NCI-H774 (cell line): Measurements from ENCODE around the gene PHC2.
"Not testable (repeated sequence)": the region's sequence is repeated elsewhere in the genome, so short reads cannot be mapped to it uniquely, and the experiment has no call there.

Source experiments
- DNase-seq: peaks from one replicate; lab custom pipeline; 2025; lab: John Stamatoyannopoulos, UW

Gene PHC2

GRCh38 chr1:33314416-33314815 is 116.5 kb downstream of the PHC2 start:
- DNase-seq: no peak

DNA sequence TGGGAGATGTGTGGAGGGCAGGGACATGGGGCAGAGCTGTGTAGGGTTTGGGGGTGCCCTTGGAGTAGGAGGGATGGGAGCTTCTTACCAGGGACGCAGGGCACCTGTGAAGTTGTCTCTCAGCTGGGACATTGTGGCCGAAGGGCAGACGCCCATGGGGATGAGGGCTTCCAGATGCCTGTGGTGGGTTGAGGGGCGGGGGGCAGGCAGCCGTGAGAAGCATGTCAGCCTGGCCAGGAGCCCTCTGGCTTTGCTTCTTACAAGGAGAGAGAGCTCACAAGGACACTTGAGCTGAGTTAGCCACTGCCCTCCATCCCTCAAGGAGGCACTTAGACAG is 118.5 kb downstream of the PHC2 start:
- no peak for DNase-seq

- no peak for DNase-seq
These were observed 119.0 kb downstream of the PHC2 start for GRCh38 chr1:33311706-33312412.

GRCh38 chr1:33310702-33311101 is 120.2 kb downstream of the PHC2 start:
- no peak for DNase-seq

DNA sequence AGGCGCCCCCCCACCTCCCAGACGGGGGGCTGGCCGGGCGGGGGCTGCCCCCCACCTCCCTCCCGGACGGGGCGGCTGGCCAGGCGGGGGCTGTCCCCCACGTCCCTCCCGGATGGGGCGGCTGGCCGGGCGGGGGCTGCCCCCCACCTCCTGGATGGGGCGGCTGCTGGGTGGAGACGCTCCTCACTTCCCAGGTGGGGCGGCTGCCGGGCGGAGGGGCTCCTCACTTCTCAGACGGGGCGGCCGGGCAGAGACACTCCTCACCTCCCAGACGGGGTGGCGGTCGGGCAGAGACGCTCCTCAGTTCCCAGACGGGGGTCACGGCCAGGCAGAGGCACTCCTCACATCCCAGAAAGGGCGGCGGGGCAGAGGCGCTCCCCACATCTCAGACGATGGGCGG is 121.5 kb downstream of the PHC2 start:
- DNase-seq: not testable (repeated sequence)

DNA sequence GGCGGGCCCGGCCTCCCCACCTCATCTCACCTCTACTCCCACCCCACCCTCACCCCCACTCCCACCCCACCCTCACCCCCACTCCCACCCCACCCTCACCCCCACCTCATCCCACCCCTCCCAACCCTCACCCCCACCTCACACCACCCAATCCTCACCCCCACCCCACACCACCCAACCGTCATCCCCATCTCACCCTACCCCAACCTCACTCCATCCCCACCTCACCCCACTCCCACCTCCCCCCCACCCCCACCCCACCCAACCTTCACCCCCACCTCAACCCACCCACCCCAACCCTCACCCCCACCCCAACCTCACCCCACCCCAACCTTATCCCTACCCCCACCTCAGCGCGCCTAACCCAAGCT is 123.4 kb downstream of the PHC2 start:
- DNase-seq: no peak

- DNase-seq: no peak
These were observed 124.0 kb downstream of the PHC2 start for GRCh38 chr1:33306653-33307493.

- DNase-seq: no peak
These were observed 124.9 kb downstream of the PHC2 start for GRCh38 chr1:33305816-33306652.

- DNase-seq: no peak
These were observed 125.9 kb downstream of the PHC2 start for GRCh38 chr1:33305016-33305415.

GRCh38 chr1:33302325-33302724 is 128.6 kb downstream of the PHC2 start:
- no peak for DNase-seq

- no peak for DNase-seq
These were observed 129.5 kb downstream of the PHC2 start for GRCh38 chr1:33301273-33301984.

GRCh38 chr1:33300673-33301072 is 130.2 kb downstream of the PHC2 start:
- no peak for DNase-seq

DNA sequence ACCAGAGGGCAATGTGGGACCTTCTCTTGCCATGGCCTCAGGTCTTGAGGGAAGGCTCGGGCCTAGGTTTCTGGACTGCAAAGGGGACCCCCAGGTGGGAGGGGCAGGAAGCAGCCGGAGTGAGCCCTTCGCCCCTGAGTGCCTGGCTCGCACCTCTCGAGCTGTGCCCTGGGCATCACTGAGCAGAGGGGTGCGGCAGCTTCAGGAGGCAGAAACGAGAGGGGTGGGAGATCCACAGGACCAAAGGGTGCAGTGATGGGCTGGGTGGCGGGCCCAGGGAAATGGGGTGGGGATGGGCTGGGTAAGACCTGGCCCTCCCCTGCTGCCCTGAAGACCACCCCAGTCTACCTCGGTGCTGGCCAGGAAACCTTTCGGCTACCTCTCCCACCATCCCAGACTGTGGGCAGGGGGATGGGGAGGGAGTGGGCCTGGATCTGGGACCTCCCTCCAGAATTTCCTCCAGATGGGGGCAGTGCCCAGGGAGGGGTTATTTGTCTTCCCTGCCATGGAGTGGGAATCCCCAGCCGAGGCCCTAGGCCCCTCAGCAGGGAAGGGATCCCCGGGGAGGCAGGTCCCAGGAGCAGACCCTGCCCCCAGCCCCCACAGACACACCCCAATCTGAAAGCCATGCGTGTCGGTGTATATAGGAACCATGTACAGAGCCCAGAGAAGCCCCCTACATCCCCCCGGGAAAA is 131.3 kb downstream of the PHC2 start:
- DNase-seq: no peak

DNA sequence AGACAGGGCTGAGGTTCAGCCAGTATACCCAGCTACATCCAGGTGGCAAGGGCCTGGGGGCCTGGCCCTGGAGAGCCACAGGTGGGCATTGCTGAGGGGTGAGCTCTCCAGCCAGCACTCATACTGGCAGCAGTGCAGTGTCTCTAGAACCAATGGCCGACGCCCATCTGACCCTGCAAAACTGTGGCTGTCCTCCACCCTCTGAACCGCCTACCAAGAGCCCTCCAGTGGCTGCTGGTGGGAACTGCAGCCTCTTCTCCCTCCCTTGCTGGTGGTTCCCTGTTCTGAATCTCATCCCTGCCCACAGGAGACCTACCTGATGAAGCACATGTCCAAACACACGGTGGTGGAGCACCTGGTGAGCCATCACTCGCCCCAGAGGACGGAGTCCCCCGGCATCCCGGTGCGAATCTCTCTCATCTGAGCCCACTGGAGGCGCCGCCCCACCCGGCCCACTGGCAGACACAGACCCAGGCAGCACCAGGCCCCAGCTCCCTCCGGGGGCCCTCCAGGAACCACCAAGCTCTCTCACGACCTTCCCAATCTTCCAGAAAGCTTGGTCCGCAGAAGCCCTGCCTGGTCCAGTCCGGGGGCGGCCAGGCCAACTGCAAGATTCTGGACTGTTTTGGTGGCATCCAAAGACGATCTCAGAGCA is 132.1 kb downstream of the PHC2 start:
- DNase-seq: peak; percentile 64

DNA sequence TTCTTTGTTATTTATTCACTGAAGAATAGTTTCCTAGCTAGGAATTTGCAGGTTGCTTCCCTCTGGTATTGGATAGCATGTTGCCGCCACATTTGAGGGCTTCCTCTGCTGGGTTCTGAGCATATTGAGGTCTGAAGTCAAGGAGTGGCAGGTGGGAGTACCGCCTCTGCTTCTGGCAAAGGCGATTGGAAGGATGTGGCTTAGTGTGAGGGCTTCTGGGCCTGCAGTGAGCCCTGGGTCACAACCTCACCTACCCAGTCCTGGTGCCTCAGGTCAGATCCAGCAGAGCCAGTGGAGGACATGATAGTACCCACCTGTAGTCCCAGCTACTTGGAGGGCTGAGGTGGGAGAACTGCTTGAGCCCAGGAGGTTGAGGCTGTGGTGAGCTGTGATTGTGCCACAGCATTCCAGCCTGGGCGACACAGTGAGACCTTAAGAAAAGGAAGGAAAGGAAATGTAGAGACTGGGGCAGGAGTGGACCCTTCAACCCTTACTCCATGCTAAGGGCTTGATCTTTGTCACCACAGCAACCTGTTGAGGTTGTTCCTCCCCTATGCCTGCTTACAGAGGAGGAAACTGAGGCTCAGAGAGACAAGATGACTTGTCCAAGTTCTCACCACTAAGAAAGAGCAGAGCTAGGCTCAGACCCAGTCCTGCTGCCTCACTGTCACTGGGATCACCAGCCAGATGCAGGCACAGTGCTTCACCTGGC is 132.8 kb downstream of the PHC2 start:
- DNase-seq: no peak

DNA sequence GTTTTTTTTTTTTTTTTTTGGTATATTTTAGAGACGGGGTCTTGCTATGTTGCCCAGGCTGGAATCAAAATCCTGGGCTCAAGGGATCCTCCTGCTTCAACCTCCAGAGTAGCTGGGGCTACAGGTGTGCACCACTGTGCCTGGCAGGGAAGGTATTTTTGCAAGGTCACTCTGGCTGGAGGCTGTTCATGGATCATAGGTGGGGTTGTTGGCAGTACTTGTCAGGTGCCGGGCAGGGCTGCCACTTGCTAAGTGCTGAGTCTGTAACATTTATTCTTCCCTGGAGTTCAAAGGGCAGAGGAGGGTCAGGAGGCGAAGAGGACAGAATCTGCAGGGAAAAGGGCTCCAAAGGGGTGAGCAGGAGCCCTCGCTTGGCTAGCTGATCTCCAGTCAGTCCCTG is 134.1 kb downstream of the PHC2 start:
- DNase-seq: no peak

GRCh38 chr1:33296082-33296458 is 134.8 kb downstream of the PHC2 start:
- no peak for DNase-seq

DNA sequence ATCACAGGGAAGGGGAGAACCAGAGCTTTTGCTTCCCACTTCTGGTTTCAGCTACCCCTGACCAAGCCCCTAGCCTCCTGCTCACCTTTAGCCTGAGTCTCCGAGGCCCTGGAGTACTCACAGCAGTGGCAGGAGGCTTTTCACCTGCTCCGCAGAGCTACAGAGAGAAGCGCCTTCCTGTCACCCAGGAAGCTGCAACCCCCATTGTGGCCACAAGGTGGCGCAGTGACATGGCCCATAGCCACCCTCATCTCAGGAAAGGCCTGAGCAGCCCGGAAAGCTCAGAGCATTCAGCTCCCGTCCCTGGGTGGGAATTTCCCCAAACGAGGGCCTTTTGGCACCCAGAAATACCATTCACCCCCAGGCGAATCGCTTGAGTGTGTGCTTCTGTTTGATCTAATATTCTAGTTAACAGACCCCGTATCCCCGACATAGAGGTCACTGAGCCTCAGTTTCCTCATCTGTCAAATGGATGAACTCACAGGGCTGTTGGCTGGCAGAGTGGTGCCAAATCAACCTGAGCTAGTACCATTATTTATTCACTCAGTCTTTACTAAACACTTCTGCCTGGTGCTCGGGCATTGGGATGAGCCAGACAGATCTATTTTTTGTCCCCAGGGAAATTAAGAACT is 135.3 kb downstream of the PHC2 start:
- peak; percentile 92 for DNase-seq

GRCh38 chr1:33295023-33295422 is 135.9 kb downstream of the PHC2 start:
- DNase-seq: no peak
